IMR-90 (cell line): Measurements from ENCODE around the gene BAZ1A. TPM values are rescaled to one million over a fixed set of nuclear protein-coding genes. Genes with fewer than 3 reads are reported as not detected.

Experiments
- ATAC-seq: fragments of 200-7000 bp; cut with Tn5 transposase; 2 replicates; pipeline ENCODE4 v1.9.1; 2020; ENCODE audit warnings: low read depth, mild to moderate bottlenecking, moderate library complexity
- BruUV-seq: library from RNA; stranded (reverse); fragments of 400-500 nt; replicated peaks from 2 replicates; lab custom pipeline; 2021; lab: Mats Ljungman, UMichigan
- CTCF ChIA-PET: fragments of 300-600 bp; formaldehyde crosslinking; extraction: SDS; loops from one replicate; lab custom pipeline; 2021; ENCODE audit warnings: antibody characterized with exemption; lab: Yijun Ruan, JAX
- POLR2A ChIA-PET: fragments of 300-600 bp; sonication (Branson Sonifier 250); formaldehyde crosslinking; loops from one replicate; lab custom pipeline; 2022; ENCODE audit warnings: antibody characterized with exemption; ENCODE audit not compliant: unreplicated experiment; lab: Charles Lee
- DNase-seq: peaks from one replicate; pipeline ENCODE4 v3.0.0; 2013
- H2AFZ ChIP-seq: replicated peaks from 2 replicates; pipeline ENCODE3; 2013; ENCODE audit warnings: low read length, mild to moderate bottlenecking; ENCODE audit not compliant: poor library complexity
- H2AK5ac ChIP-seq: 2 replicates; pipeline ENCODE4 v1.6.1; 2013; ENCODE audit warnings: low read depth, low read length, inconsistent platforms
- H2AK9ac ChIP-seq: replicated peaks from 2 replicates; pipeline ENCODE3; 2013; ENCODE audit warnings: mild to moderate bottlenecking, low read depth, low read length, moderate library complexity; ENCODE audit not compliant: poor library complexity
- H2BK120ac ChIP-seq: 2 replicates; pipeline ENCODE4 v1.6.1; 2013; ENCODE audit warnings: low read depth, low read length, inconsistent platforms
- H2BK15ac ChIP-seq: 3 replicates; pipeline ENCODE4 v1.6.1; 2013; ENCODE audit warnings: low read depth, low read length, inconsistent platforms
- H2BK20ac ChIP-seq: 2 replicates; pipeline ENCODE4 v1.6.1; 2013; ENCODE audit warnings: low read depth, mild to moderate bottlenecking, inconsistent platforms, low read length, moderate library complexity
- H2BK5ac ChIP-seq: 2 replicates; pipeline ENCODE4 v1.6.1; 2013; ENCODE audit warnings: mild to moderate bottlenecking, low read depth, low read length, inconsistent platforms; ENCODE audit not compliant: poor library complexity, severe bottlenecking
- H3K14ac ChIP-seq: replicated peaks from 2 replicates; pipeline ENCODE4 v1.6.1; 2013; ENCODE audit warnings: low read depth, low read length, inconsistent platforms
- H3K18ac ChIP-seq: 2 replicates; pipeline ENCODE4 v1.6.1; 2013; ENCODE audit warnings: low read depth, low read length, control low read depth
- H3K23ac ChIP-seq: 2 replicates; pipeline ENCODE4 v1.6.1; 2013; ENCODE audit warnings: low read depth, low read length, inconsistent platforms
- H3K27ac ChIP-seq: 2 replicates; pipeline ENCODE4 v1.5.1; 2013; ENCODE audit warnings: mild to moderate bottlenecking, control low read depth, low read length; ENCODE audit not compliant: insufficient read depth
- H3K27me3 ChIP-seq: 2 replicates; pipeline ENCODE4 v1.6.1; 2013; ENCODE audit warnings: low read length; ENCODE audit not compliant: control insufficient read depth, insufficient read depth
- H3K36me3 ChIP-seq: 2 replicates; pipeline ENCODE4 v1.6.1; 2013; ENCODE audit warnings: low read length, mixed read lengths; ENCODE audit not compliant: control insufficient read depth, insufficient read depth
- H3K4ac ChIP-seq: 2 replicates; pipeline ENCODE4 v1.6.1; 2013; ENCODE audit warnings: low read depth, low read length, inconsistent platforms
- H3K4me1 ChIP-seq: 2 replicates; pipeline ENCODE4 v1.6.1; 2013; ENCODE audit warnings: low read length, mixed read lengths; ENCODE audit not compliant: control insufficient read depth, insufficient read depth
- H3K4me2 ChIP-seq: 2 replicates; pipeline ENCODE4 v1.6.1; 2013; ENCODE audit warnings: low read depth, mild to moderate bottlenecking, control low read depth, low read length, moderate library complexity
- H3K4me3 ChIP-seq: 2 replicates; pipeline ENCODE4 v1.5.1; 2013; ENCODE audit warnings: low read depth, mild to moderate bottlenecking, control low read depth, low read length, moderate library complexity; ENCODE audit not compliant: insufficient read depth
- H3K56ac ChIP-seq: 2 replicates; pipeline ENCODE4 v1.6.1; 2013; ENCODE audit warnings: low read length, inconsistent platforms; ENCODE audit not compliant: insufficient read depth; ENCODE audit errors: extremely low read depth
- H3K79me1 ChIP-seq, 2 experiments: 2 replicates each; pipeline ENCODE4 v1.6.1; 2013; ENCODE audit warnings: low read length in 2 of 2, inconsistent platforms in 1 of 2, low read depth in 1 of 2
- H3K9ac ChIP-seq: 2 replicates; pipeline ENCODE4 v1.6.1; 2013; ENCODE audit warnings: low read depth, low read length, control low read depth
- H3K9me1 ChIP-seq: 2 replicates; pipeline ENCODE4 v1.6.1; 2013; ENCODE audit warnings: low read length, inconsistent platforms; ENCODE audit not compliant: insufficient read depth
- H3K9me3 ChIP-seq: 2 replicates; pipeline ENCODE4 v1.6.1; 2013; ENCODE audit warnings: low read length; ENCODE audit not compliant: control insufficient read depth, insufficient read depth
- H4K20me1 ChIP-seq: 2 replicates; pipeline ENCODE4 v1.6.1; 2013; ENCODE audit warnings: low read length, inconsistent platforms; ENCODE audit not compliant: insufficient read depth
- H4K5ac ChIP-seq: 2 replicates; pipeline ENCODE4 v1.6.1; 2013; ENCODE audit warnings: mild to moderate bottlenecking, low read depth, low read length, control low read depth
- H4K8ac ChIP-seq, 2 experiments: 2 replicates each; pipeline ENCODE4 v1.6.1; 2013; ENCODE audit warnings: low read depth in 2 of 2, low read length in 2 of 2, control low read depth in 1 of 2, inconsistent platforms in 1 of 2
- H4K91ac ChIP-seq: 2 replicates; pipeline ENCODE4 v1.6.1; 2013; ENCODE audit warnings: low read depth, low read length, inconsistent platforms; ENCODE audit not compliant: insufficient read depth
- CEBPB ChIP-seq: IDR thresholded peaks from 2 replicates; pipeline ENCODE4 v1.6.1; 2012; ENCODE audit warnings: low read depth, low read length, improper control_type of control experiment
- MAFK ChIP-seq: IDR thresholded peaks from 2 replicates; pipeline ENCODE4 v1.6.1; 2012; ENCODE audit warnings: low read depth, low read length, improper control_type of control experiment
- MAZ ChIP-seq: IDR thresholded peaks from 2 replicates; pipeline ENCODE4 v1.6.1; 2012; ENCODE audit warnings: low read depth, mild to moderate bottlenecking, low read length, improper control_type of control experiment, moderate library complexity, borderline replicate concordance
- MXI1 ChIP-seq: IDR thresholded peaks from 2 replicates; pipeline ENCODE4 v1.6.1; 2012; ENCODE audit warnings: low read depth, mild to moderate bottlenecking, low read length, moderate library complexity, borderline replicate concordance
- NFE2L2 ChIP-seq: fragments of 150-350 bp; IDR thresholded peaks from 2 replicates; pipeline ENCODE4 v1.6.1; 2016; ENCODE audit warnings: low read depth, mild to moderate bottlenecking, low read length
- POLR2A ChIP-seq: IDR thresholded peaks from 2 replicates; pipeline ENCODE4 v1.6.1; 2012; ENCODE audit warnings: mild to moderate bottlenecking, low read depth, low read length
- WGBS, 2 experiments: methylation state at CpG; one replicate each; pipeline versions ENCODE4 v1.1.5 to v1.1.7; 2013; ENCODE audit warnings: missing lambda C conversion rate in 2 of 2; ENCODE audit not compliant: insufficient read length in 1 of 2; ENCODE audit errors: extremely low coverage in 2 of 2; 5-methylcytosine and 5-hydroxymethylcytosine counted together
- dilution Hi-C: fragments of 300-500 bp; cut with HindIII; formaldehyde crosslinking; loops from one replicate; pipeline ENCODE4 v1.14.3; 2018; ENCODE audit warnings: low sequenced_read_pairs; ENCODE audit not compliant: unreplicated experiment
- in situ Hi-C: fragments of 300-500 bp; cut with MboI; formaldehyde crosslinking; loops from 3 replicates; pipeline ENCODE4 v1.14.3; 2019; ENCODE audit warnings: low sequenced_read_pairs, inconsistent platforms, mixed read lengths
- intact Hi-C: fragments of 100-400 bp; cut with micrococcal nuclease; formaldehyde crosslinking; loops from 2 replicates; pipeline ENCODE4 v1.10.0; 2022
- polyA plus RNA-seq, 3 experiments: library from polyadenylated mRNA; depleted of rRNA; stranded (reverse); fragments of >200 nt; gene quantifications; 2 replicates each; pipeline ENCODE4 v1.2.3, GENCODE V29; 2012; ENCODE audit warnings: low replicate concordance in 1 of 3
- total RNA-seq: library from RNA; depleted of rRNA; stranded (reverse); fragments of >200 nt; gene quantifications from 2 replicates; pipeline ENCODE4 v1.2.3, GENCODE V29; 2012
- TF ChIP-seq, protein P1 (sequence below): fragments of 150-350 bp; IDR thresholded peaks from 2 replicates; pipeline ENCODE4 v1.6.1; 2017; ENCODE audit warnings: mild to moderate bottlenecking, antibody characterized with exemption, low read length, low read depth

BAZ1A gene
- total and polyA plus RNA-seq, 2 of the 4 experiments (the other 2 are of a cell fraction) = 15.3 to 23.8 TPM

GRCh38 chr14:34912966-34913365 is 37.8 kb upstream of the BAZ1A start:
- no peak overlapping the region for H2BK20ac ChIP-seq
- no peak for DNase-seq
- no peak overlapping the region for H3K4me2 ChIP-seq
- no TSS peak for BruUV-seq
- H2AK9ac ChIP-seq = no peak overlapping the region
- H4K5ac ChIP-seq = no peak overlapping the region
- H2BK120ac ChIP-seq = no peak overlapping the region
- no peaks in the 10 kb centered on the region for H4K20me1 ChIP-seq
- H3K27me3 ChIP-seq = no peaks in the 10 kb centered on the region
- no peak overlapping the region for H3K14ac ChIP-seq
- no peak overlapping the region for H3K56ac ChIP-seq
- H2BK15ac ChIP-seq = no peak overlapping the region
- H2BK5ac ChIP-seq = no peak overlapping the region
- H2AK5ac ChIP-seq = no peak overlapping the region
- intact Hi-C loops (no loop called here), in situ Hi-C loops (no loop called here), dilution Hi-C loops (no loop called here)
- no peak overlapping the region for H4K8ac ChIP-seq
- H2AFZ ChIP-seq = no peak overlapping the region
- CTCF ChIA-PET = no interaction called here
- H3K23ac ChIP-seq = no peak overlapping the region
- WGBS, 2 experiments = no CpG with 5 or more reads among the region's 8 CpGs
- H3K79me1 ChIP-seq = no peaks in the 10 kb centered on the region
- H3K4ac ChIP-seq = no peak overlapping the region
- TF ChIP-seq MXI1 (no peak), POLR2A (no peak), CEBPB (no peak), MAFK (no peak), MAZ (no peak), NFE2L2 (no peak)
- TF ChIP-seq, protein P1, sequence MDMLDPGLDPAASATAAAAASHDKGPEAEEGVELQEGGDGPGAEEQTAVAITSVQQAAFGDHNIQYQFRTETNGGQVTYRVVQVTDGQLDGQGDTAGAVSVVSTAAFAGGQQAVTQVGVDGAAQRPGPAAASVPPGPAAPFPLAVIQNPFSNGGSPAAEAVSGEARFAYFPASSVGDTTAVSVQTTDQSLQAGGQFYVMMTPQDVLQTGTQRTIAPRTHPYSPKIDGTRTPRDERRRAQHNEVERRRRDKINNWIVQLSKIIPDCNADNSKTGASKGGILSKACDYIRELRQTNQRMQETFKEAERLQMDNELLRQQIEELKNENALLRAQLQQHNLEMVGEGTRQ = no peak
- H3K9me1 ChIP-seq = no peaks in the 10 kb centered on the region
- POLR2A ChIA-PET = interaction anchor here (0.6 kb wide), 2 partner anchors 15 to 46 kb away, joined by 9 to 15 read pairs; no protein-coding TSS in a partner anchor
- H3K18ac ChIP-seq = no peak overlapping the region
- H3K27ac ChIP-seq = no peak overlapping the region
- no peak for ATAC-seq
- no peak overlapping the region for H3K9ac ChIP-seq
- no peak overlapping the region for H3K4me3 ChIP-seq
- H3K9me3 ChIP-seq = no peaks in the 10 kb centered on the region
- no peaks in the 10 kb centered on the region for H3K36me3 ChIP-seq
- H3K4me1 ChIP-seq = peaks cover 3% of the 10 kb centered on the region
- no peak overlapping the region for H4K91ac ChIP-seq
